ENCODE data around the gene TRIM44. TPM values are rescaled to one million over a fixed set of nuclear protein-coding genes. Genes with fewer than 3 reads are reported as not detected.
"Not testable (repeated sequence)": the region's sequence is repeated elsewhere in the genome, so short reads cannot be mapped to it uniquely, and the experiment has no call there.

The TRIM44 gene
- total RNA-seq, 8 experiments from 2014 or later, result 15.7 to 33.5 (median 23.7) TPM

- no peak for ATAC-seq (replicated peaks in 6 of 8)
- Histone ChIP-seq H3K4me1 (replicated peaks in 1 of 2) (no peaks in the 10 kb centered on the region), H3K4me3 (no peak overlapping the region), H3K27ac (no peak overlapping the region)
- in situ Hi-C loops (cut with MboI; ENCODE audit: low pct_unique_long_range_greater_than_20kb in 2 of 9, low sequenced_read_pairs in 9 of 9, unreplicated experiment in 9 of 9), result no loop called here
- 39 to 100% (median 85%) methylated on average over 1 to 5 of the region's 5 CpGs; no CpG with 5 or more reads in 1 of the 10 experiments for WGBS, 10 experiments
Measured at GRCh38 chr11:35853971-35854370, 191.4 kb downstream of the TRIM44 start.

- no peak overlapping the region for H3K27ac ChIP-seq
- H3K4me1 ChIP-seq (replicated peaks in 1 of 2), result no peaks in the 10 kb centered on the region
- no peak overlapping the region for H3K4me3 ChIP-seq
- no peak for ATAC-seq (replicated peaks in 6 of 8)
- in situ Hi-C loops (cut with MboI; ENCODE audit: low pct_unique_long_range_greater_than_20kb in 2 of 9, low sequenced_read_pairs in 9 of 9, unreplicated experiment in 9 of 9), result no loop called here
Measured at GRCh38 chr11:35855671-35856070, 193.1 kb downstream of the TRIM44 start.

- no CpG with 5 or more reads among the region's 2 CpGs for WGBS, 10 experiments
- Histone ChIP-seq H3K4me1 (replicated peaks in 1 of 2) (no peaks in the 10 kb centered on the region), H3K4me3 (no peak overlapping the region), H3K27ac (no peak overlapping the region)
- ATAC-seq (replicated peaks in 6 of 8), result no peak
- in situ Hi-C loops (cut with MboI; ENCODE audit: low pct_unique_long_range_greater_than_20kb in 2 of 9, low sequenced_read_pairs in 9 of 9, unreplicated experiment in 9 of 9), result no loop called here
Measured at GRCh38 chr11:35856259-35856658, 193.7 kb downstream of the TRIM44 start.

- Histone ChIP-seq H3K4me3 (no peak overlapping the region), H3K27ac (no peak overlapping the region), H3K4me1 (replicated peaks in 1 of 2) (no peaks in the 10 kb centered on the region)
- no peak for ATAC-seq (replicated peaks in 6 of 8)
- in situ Hi-C loops (cut with MboI; ENCODE audit: low pct_unique_long_range_greater_than_20kb in 2 of 9, low sequenced_read_pairs in 9 of 9, unreplicated experiment in 9 of 9), result no loop called here
Measured at GRCh38 chr11:35856756-35857155, 194.2 kb downstream of the TRIM44 start.

- WGBS, 10 experiments, result 8 to 89% (median 63%) methylated on average over 1 to 3 of the region's 3 CpGs; no CpG with 5 or more reads in 4 of the 10 experiments
- no peak overlapping the region for H3K27ac ChIP-seq
- in situ Hi-C loops (cut with MboI; ENCODE audit: low pct_unique_long_range_greater_than_20kb in 2 of 9, low sequenced_read_pairs in 9 of 9, unreplicated experiment in 9 of 9), result no loop called here
- H3K4me1 ChIP-seq (replicated peaks in 1 of 2), result no peaks in the 10 kb centered on the region
- H3K4me3 ChIP-seq, result no peak overlapping the region
- ATAC-seq (replicated peaks in 6 of 8), result no peak
Measured at GRCh38 chr11:35857922-35858321, 195.3 kb downstream of the TRIM44 start.

GRCh38 chr11:35859301-35859700, 196.7 kb downstream of the TRIM44 start:
- Histone ChIP-seq H3K27ac (no peak overlapping the region), H3K4me3 (no peak overlapping the region), H3K4me1 (replicated peaks in 1 of 2) (no peaks in the 10 kb centered on the region)
- no peak for ATAC-seq (replicated peaks in 6 of 8)
- WGBS, 10 experiments, result 57 to 100% (median 80%) methylated on average over 1 to 2 of the region's 2 CpGs; no CpG with 5 or more reads in 4 of the 10 experiments
- in situ Hi-C loops (cut with MboI; ENCODE audit: low pct_unique_long_range_greater_than_20kb in 2 of 9, low sequenced_read_pairs in 9 of 9, unreplicated experiment in 9 of 9), result no loop called here

- H3K27ac ChIP-seq; in situ Hi-C loops (cut with MboI; ENCODE audit: low pct_unique_long_range_greater_than_20kb in 2 of 9, low sequenced_read_pairs in 9 of 9, unreplicated experiment in 9 of 9); H3K4me3 ChIP-seq; ATAC-seq (replicated peaks in 6 of 8); H3K4me1 ChIP-seq (replicated peaks in 1 of 2): not testable (repeated sequence)
- WGBS, 10 experiments, result 82 to 100% methylated on average over 2 of the region's 3 CpGs; no CpG with 5 or more reads in 8 of the 10 experiments
Measured at GRCh38 chr11:35860194-35860593, 197.6 kb downstream of the TRIM44 start.

- Histone ChIP-seq H3K27ac (no peak overlapping the region), H3K4me3 (no peak overlapping the region), H3K4me1 (replicated peaks in 1 of 2) (no peaks in the 10 kb centered on the region)
- 60 to 100% (median 84%) methylated on average over 2 to 3 of the region's 15 CpGs; no CpG with 5 or more reads in 6 of the 10 experiments for WGBS, 10 experiments
- ATAC-seq (replicated peaks in 6 of 8), result no peak
- in situ Hi-C loops (cut with MboI; ENCODE audit: low pct_unique_long_range_greater_than_20kb in 2 of 9, low sequenced_read_pairs in 9 of 9, unreplicated experiment in 9 of 9), result no loop called here
Measured at GRCh38 chr11:35861191-35861590, 198.6 kb downstream of the TRIM44 start.

- in situ Hi-C loops (cut with MboI; ENCODE audit: low pct_unique_long_range_greater_than_20kb in 2 of 9, low sequenced_read_pairs in 9 of 9, unreplicated experiment in 9 of 9), result no loop called here
- Histone ChIP-seq H3K4me1 (replicated peaks in 1 of 2) (no peaks in the 10 kb centered on the region), H3K27ac (no peak overlapping the region), H3K4me3 (no peak overlapping the region)
- no peak for ATAC-seq (replicated peaks in 6 of 8)
- WGBS, 10 experiments, result 0 to 84% (median 57%) methylated on average over 1 to 3 of the region's 3 CpGs; no CpG with 5 or more reads in 4 of the 10 experiments
Measured at GRCh38 chr11:35862666-35863065, 200.1 kb downstream of the TRIM44 start.

- WGBS, 10 experiments, result 25 to 100% (median 94%) methylated on average over 1 to 2 of the region's 2 CpGs; no CpG with 5 or more reads in 1 of the 10 experiments
- no peak for ATAC-seq (replicated peaks in 6 of 8)
- in situ Hi-C loops (cut with MboI; ENCODE audit: low pct_unique_long_range_greater_than_20kb in 2 of 9, low sequenced_read_pairs in 9 of 9, unreplicated experiment in 9 of 9), result no loop called here
- H3K27ac ChIP-seq, result no peak overlapping the region
- no peaks in the 10 kb centered on the region for H3K4me1 ChIP-seq (replicated peaks in 1 of 2)
- H3K4me3 ChIP-seq, result no peak overlapping the region
Measured at GRCh38 chr11:35864131-35864530, 201.6 kb downstream of the TRIM44 start.

- Histone ChIP-seq H3K27ac (no peak overlapping the region), H3K4me3 (no peak overlapping the region), H3K4me1 (replicated peaks in 1 of 2) (no peaks in the 10 kb centered on the region)
- in situ Hi-C loops (cut with MboI; ENCODE audit: low pct_unique_long_range_greater_than_20kb in 2 of 9, low sequenced_read_pairs in 9 of 9, unreplicated experiment in 9 of 9), result no loop called here
- no peak for ATAC-seq (replicated peaks in 6 of 8)
- WGBS, 10 experiments, result 20 to 100% (median 88%) methylated on average over 1 of the region's 1 CpG; no CpG with 5 or more reads in 3 of the 10 experiments
Measured at GRCh38 chr11:35866601-35867000, 204.0 kb downstream of the TRIM44 start.

Other genes starting within 250 kb of the TRIM44 start
- gene SLC1A2, start 243.2 kb upstream of the TRIM44 start, total RNA-seq, result 10 to 100 TPM in 5 of 8 experiments, 1 to 10 TPM in 3; 1.3 to 96.2 (median 57.1) TPM
- gene PAMR1, start 137.2 kb upstream of the TRIM44 start, total RNA-seq, result 100 to 1,000 TPM in 1 of 8 experiments, 10 to 100 TPM in 1, 1 to 10 TPM in 1, under 1 TPM in 3, not detected in 2; 0.11 to 476 (median 0.73) TPM
- 100 to 1,000 TPM in 1 of 8 experiments, 10 to 100 TPM in 5, 1 to 10 TPM in 2; 5.9 to 254 (median 19.8) TPM for gene FJX1, start 44.3 kb upstream of the TRIM44 start, total RNA-seq